ENCODE measurements around the gene LHX4.

LHX4 gene

GRCh38 chr1:180248176-180248575, 18.1 kb downstream of the LHX4 start:
- no peak for ATAC-seq
- TF ChIP-seq TOX (CRISPR knock-in tag; IDR thresholded peaks at IDR 0.05; ENCODE audit: borderline replicate concordance) (no peak), ZC3H10 (CRISPR knock-in tag; IDR thresholded peaks at IDR 0.05) (no peak), PPARA (CRISPR knock-in tag; IDR thresholded peaks at IDR 0.05; ENCODE audit: borderline replicate concordance) (no peak), ARNTL (CRISPR knock-in tag; IDR thresholded peaks at IDR 0.05; ENCODE audit: borderline replicate concordance, low read depth) (no peak), CREB5 (CRISPR knock-in tag; IDR thresholded peaks at IDR 0.05; ENCODE audit: low read depth) (no peak), OSR1 (CRISPR knock-in tag; IDR thresholded peaks at IDR 0.05) (no peak), BACH2 (CRISPR knock-in tag; IDR thresholded peaks at IDR 0.05; ENCODE audit: borderline replicate concordance) (no peak), POU6F1 (CRISPR knock-in tag; IDR thresholded peaks at IDR 0.05; ENCODE audit: borderline replicate concordance, low read depth) (no peak), GLIS3 (CRISPR knock-in tag; IDR thresholded peaks at IDR 0.05) (no peak), CSRNP3 (CRISPR knock-in tag; IDR thresholded peaks at IDR 0.05) (no peak), ZNF8 (CRISPR knock-in tag; IDR thresholded peaks at IDR 0.05) (no peak)

GRCh38 chr1:180248731-180249681, 18.9 kb downstream of the LHX4 start:
- no peak for ATAC-seq
- no peak for TF ChIP-seq TOX (CRISPR knock-in tag; IDR thresholded peaks at IDR 0.05; ENCODE audit: borderline replicate concordance)
- no peak for TF ChIP-seq CSDC2 (CRISPR knock-in tag; IDR thresholded peaks at IDR 0.05)
- no peak for TF ChIP-seq PATZ1 (CRISPR knock-in tag; IDR thresholded peaks at IDR 0.05; ENCODE audit: borderline replicate concordance)
- TF ChIP-seq ESRRG (CRISPR knock-in tag; IDR thresholded peaks at IDR 0.05), result no peak
- TF ChIP-seq PPARA (CRISPR knock-in tag; IDR thresholded peaks at IDR 0.05; ENCODE audit: borderline replicate concordance), result no peak
- no peak for TF ChIP-seq ARNTL (CRISPR knock-in tag; IDR thresholded peaks at IDR 0.05; ENCODE audit: borderline replicate concordance, low read depth)
- no peak for TF ChIP-seq CSRNP3 (CRISPR knock-in tag; IDR thresholded peaks at IDR 0.05)
- no peak for TF ChIP-seq ZFP3 (CRISPR knock-in tag; IDR thresholded peaks at IDR 0.05)
- no peak for TF ChIP-seq ZNF565 (CRISPR knock-in tag; conservative IDR thresholded peaks at IDR 0.05; ENCODE audit: low read depth)

- no peak for ATAC-seq
- TF ChIP-seq ARNTL (CRISPR knock-in tag; IDR thresholded peaks at IDR 0.05; ENCODE audit: borderline replicate concordance, low read depth), result no peak
- no peak for TF ChIP-seq CREB5 (CRISPR knock-in tag; IDR thresholded peaks at IDR 0.05; ENCODE audit: low read depth)
- TF ChIP-seq ZNF565 (CRISPR knock-in tag; conservative IDR thresholded peaks at IDR 0.05; ENCODE audit: low read depth), result no peak
- no peak for TF ChIP-seq PPARA (CRISPR knock-in tag; IDR thresholded peaks at IDR 0.05; ENCODE audit: borderline replicate concordance)
- TF ChIP-seq CSDC2 (CRISPR knock-in tag; IDR thresholded peaks at IDR 0.05), result no peak
- no peak for TF ChIP-seq RARB (CRISPR knock-in tag; IDR thresholded peaks at IDR 0.05)
- TF ChIP-seq GLIS3 (CRISPR knock-in tag; IDR thresholded peaks at IDR 0.05), result no peak
- TF ChIP-seq BACH2 (CRISPR knock-in tag; IDR thresholded peaks at IDR 0.05; ENCODE audit: borderline replicate concordance), result no peak
- no peak for TF ChIP-seq ZFP30 (CRISPR knock-in tag; IDR thresholded peaks at IDR 0.05)
- no peak for TF ChIP-seq PATZ1 (CRISPR knock-in tag; IDR thresholded peaks at IDR 0.05; ENCODE audit: borderline replicate concordance)
Observed at GRCh38 chr1:180249725-180250498, 19.8 kb downstream of the LHX4 start.
